CD4-positive, alpha-beta T cell treated with Interleukin-1 beta for 1 hour (primary cell): ENCODE data around the gene NKAIN2.
"Not testable (repeated sequence)": the region's sequence is repeated elsewhere in the genome, so short reads cannot be mapped to it uniquely, and the experiment has no call there.

ENCODE experiments used
- DNase-seq, 2 donors: peaks; one replicate each; pipeline ENCODE4 v3.0.0-alpha.2; 2020 to 2022

The NKAIN2 gene

GRCh38 chr6:124719913-124720312 lies 916.2 kb downstream of the NKAIN2 start:
- no peak for DNase-seq

- DNase-seq, result no peak
These were observed 917.7 kb downstream of the NKAIN2 start for GRCh38 chr6:124721331-124721730.

DNA sequence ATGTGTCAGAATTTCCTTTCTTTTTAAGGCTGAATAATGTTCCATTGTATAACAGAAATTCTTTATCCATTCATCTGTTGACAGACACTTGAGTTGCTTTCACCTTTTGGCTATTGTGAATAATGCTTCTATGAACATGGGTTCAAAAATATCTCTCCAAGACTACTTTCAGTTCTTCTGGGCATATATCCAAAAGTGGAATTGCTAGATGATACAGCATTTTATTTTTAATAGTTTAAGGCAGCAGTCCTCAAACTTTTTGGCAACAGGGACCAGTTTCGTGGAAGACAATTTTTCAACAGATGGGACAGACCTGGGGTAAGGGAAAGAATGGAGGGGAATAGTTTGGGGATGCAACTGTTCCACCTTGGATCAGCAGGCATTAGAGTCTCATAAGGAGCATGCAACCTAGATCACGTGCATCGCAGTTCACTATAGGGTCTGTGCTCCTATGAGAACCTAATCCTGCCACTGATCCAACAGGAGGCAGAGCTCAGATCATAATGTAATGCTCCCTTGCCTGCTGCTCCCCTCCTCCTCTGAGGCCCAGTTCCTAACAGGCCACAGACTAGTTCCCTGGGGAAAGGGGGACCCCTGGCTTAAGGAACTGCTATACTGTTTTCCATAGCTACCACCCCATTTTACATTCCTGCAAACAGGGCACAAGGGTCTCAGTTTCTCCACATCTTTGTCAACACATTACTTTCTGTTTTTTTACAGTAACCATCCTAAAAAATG lies 918.6 kb downstream of the NKAIN2 start:
- DNase-seq, result no peak

GRCh38 chr6:124723671-124724070 lies 920.0 kb downstream of the NKAIN2 start:
- no peak for DNase-seq

DNA sequence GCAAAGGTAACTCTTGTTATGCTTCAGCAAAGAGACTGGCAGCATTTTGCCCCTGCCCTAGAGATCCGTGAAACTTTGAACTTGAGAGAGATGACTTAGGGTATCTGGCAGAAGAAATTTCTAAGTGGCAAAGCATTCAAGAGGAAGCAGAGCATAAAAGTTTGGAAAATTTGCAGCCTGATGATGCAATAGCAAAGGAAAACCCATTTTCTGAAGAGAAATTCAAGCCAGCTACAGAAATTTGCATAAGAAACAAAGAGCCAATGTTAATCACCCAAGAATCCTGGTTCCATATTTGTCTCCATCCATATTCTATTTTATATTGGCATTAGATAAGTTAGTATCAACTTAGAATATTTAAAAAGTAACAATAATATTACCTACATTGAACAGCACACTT lies 934.1 kb downstream of the NKAIN2 start:
- not testable (repeated sequence) for DNase-seq

DNA sequence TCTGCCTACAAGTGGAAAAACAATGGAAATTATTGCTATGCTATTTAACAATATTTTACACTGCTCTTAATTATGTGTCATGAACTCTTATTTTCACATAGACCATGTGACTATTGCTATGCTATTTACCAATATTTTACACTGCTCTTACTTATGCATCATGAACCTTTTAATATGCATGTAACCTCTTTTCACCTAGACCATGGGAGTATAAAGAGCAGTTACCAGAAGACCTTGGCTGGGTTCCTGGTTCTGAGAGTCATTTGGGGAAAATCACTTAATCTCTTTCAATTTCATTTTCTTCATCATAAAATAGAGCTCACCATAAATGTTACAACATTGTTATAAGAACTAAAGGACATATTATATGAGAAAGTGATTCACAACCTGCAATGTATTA lies 934.8 kb downstream of the NKAIN2 start:
- no peak for DNase-seq

DNA sequence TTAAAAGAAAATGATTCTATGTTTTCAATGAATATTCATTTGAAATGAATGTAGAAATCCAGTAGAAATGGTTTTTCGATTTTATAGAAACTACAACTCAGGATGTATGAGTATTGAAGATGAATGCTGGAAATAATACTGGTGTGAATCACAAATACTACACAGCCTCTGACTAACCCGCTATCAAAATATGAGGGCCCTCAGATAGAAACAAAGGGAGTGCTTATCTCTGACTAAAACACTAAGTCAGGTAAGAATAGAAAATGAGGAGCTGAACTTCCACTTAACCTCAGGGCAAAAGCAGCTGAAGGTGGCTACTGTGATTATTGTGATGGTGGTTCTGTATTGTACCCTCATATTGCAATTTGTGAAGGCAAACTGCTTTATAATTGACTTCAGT lies 937.7 kb downstream of the NKAIN2 start:
- DNase-seq, result no peak

DNA sequence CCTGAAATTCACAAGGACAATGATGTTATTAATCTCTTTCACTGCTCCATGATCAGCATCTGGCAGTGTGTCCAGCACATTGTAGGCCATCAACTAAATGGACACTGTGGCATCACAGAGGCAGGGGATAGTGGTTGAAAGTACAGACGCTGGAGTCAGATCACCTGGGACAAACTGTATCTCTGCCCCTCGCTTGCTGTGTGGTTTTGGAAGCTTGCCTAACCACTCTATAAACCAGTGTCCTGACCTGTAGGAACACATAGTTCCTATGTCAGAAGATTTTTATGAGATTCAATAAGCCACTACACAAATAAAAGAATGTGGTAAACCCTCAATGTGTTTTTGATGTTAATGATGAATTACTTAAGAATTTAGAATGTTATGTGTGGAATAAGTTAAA lies 939.3 kb downstream of the NKAIN2 start:
- DNase-seq, result no peak

- DNase-seq, result no peak
These were observed 939.8 kb downstream of the NKAIN2 start for GRCh38 chr6:124743420-124743819.

GRCh38 chr6:124747349-124747748 lies 943.7 kb downstream of the NKAIN2 start:
- DNase-seq, result no peak

GRCh38 chr6:124748778-124749177 lies 945.1 kb downstream of the NKAIN2 start:
- no peak for DNase-seq

- DNase-seq, result no peak
These were observed 949.3 kb downstream of the NKAIN2 start for GRCh38 chr6:124753001-124753400.

DNA sequence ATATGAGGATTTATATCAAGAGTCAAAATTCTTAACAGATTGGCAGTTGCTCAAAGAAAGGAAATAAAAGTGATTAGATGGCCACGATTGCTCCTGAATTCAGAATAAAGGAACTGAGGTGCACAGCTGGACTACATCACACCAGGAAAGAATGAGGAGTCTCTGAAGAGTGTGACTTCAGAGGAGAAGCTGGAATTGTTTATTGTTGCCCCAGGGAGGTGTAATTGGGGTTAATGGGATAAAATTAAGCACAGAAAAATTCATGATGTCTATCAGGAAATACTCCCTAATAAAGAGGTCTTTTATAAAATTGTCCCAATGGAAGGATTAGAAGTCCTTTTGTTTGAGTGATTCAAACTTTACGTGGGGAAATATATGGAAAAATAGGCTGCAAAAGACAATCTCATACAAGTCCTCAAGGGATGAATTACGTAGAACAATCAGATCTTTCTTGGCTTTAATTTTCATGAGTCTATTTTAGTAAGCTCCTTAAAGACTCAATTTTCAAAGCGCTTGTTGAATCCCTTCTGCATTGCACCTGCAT lies 950.0 kb downstream of the NKAIN2 start:
- no peak for DNase-seq

- no peak for DNase-seq
These were observed 951.7 kb downstream of the NKAIN2 start for GRCh38 chr6:124755321-124755720.

DNA sequence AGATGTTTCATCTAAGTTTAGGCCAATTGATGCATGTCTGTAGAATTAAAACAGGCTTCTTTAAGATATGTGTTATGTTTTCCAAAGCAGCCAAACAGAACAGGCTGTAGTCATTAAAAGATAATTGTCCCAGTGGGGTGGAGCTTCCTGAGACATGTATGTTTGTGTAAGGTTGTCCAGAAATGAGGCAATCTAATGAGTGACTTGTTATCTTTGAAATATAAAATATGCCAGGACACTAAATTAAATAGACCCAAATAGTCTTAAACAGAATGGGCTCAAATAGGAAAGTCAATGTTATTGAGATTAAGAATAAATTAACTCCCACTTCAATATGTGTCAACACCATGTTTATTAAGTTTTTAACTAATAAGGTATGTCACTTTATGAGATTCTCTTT lies 953.9 kb downstream of the NKAIN2 start:
- no peak for DNase-seq

DNA sequence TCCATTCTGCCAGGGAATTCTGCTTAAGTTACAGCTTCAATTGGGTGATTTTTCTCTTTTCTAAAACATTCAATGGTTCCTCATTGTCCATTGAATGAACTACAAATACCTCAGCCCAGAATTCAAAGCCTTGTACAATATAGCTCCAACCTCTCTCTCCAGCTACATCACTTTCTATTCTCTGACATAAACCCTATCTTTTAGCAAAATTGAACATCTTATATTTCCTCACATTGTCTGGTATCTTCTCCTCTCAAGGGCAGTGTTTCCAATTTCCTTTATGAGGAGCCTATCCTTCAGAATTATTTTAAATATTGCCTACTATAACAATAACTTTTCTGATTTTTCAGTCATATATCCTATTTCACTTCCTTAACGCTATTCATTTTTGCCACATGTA lies 955.0 kb downstream of the NKAIN2 start:
- no peak for DNase-seq

GRCh38 chr6:124765280-124765679 lies 961.6 kb downstream of the NKAIN2 start:
- DNase-seq, result no peak

DNA sequence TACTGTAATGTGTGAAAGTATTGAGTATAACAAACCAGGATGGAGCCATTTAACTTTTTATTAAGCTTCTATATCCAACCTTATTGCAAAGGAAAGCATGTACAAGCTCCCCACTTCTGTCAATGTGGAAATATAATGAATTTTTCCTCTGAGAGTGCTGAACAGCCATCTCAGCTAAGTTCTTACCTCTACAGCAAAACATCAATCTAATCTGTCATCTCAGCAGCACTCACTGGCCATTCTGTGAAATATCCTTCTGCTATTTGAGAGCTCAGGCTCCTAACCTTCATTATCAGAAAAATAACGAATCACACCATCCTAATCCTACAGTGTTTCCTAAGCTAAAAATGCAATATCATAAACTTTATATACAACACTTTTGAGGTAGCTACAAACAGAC lies 964.6 kb downstream of the NKAIN2 start:
- DNase-seq, result no peak

DNA sequence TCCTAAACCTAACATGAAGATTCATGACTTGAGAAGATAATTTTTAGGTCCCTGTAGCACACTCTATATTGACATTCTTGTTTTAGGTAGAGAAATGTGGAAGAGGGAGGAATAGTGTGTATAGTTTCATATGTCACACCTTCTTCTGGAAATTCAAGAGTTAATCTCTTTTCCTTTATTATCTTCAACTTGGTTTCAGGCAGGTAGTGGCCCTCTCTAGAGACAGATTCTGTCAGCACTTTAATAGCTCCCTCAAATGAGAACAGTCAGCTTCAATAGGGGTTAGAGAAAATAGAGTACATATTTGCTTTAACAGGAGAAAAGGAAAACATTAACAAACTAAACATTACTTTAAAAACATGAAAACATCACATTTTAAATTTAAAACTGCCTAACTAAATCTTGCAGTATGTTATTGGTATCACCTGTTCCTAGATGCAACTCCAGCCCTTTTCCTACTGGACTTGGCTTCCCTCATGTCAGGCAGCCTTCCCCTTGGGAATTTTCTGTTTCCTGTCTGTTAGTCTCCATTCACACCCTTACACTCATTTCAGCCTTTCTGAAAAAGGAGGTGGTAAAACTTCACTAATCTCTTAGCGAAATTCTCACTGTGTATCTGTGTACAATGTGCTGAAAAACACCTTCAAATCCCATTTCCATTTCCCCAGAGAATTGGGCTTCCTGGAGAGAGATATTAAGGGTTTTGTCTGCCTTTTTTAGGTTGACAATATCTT lies 966.3 kb downstream of the NKAIN2 start:
- DNase-seq, result no peak

- DNase-seq, result no peak
These were observed 967.1 kb downstream of the NKAIN2 start for GRCh38 chr6:124770784-124771183.

DNA sequence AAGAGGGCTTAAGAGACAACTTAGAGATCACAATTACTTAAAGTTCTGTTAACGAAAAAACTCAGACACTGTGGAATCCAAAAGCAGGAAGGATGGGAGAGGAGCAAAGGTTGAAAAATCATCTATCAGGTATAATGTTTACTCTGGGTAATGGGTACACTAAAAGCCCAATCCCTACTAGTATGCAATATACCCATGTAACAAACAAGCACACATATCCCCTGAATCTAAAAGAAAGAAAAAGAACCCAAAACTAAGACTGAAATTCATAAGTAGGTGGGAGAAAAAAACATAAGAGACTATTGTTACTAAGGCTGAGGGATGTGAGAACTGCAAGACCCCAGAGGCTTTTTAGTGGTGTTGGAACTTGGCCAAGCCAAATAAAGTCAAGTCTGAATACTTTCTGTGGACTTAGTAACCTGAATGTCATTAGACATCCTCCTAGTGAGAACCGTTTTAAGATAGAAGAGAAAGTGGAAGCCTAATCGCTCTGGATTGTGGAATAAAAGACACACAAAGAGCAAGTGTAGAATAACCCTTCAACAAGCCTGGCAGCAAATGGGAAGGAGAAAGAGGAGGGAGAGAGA lies 969.2 kb downstream of the NKAIN2 start:
- no peak for DNase-seq

- DNase-seq, result no peak
These were observed 971.5 kb downstream of the NKAIN2 start for GRCh38 chr6:124775121-124775520.

GRCh38 chr6:124777863-124778262 lies 974.2 kb downstream of the NKAIN2 start:
- no peak for DNase-seq

DNA sequence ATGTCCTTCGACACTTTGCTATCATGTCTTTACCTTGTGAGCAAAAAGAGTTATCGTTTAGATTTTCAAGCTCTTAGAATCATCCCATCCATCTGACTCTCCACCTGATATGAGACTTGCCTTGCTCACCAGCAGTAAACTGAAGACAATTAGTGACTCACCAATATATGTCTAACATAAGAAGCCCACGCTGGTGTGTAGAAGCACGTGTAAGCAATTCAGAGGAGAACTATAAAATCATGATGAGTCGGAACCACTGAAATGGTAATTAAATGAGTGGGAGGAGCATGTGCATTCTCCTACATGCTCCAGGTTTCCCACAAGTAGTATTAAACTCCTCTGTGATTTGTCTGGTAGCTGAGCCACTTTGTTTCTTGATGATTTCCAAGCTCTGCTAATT lies 977.0 kb downstream of the NKAIN2 start:
- no peak for DNase-seq
